Anterior cingulate cortex (tissue), 58 donors: Measurements from ENCODE around the gene NAALAD2.
"Not testable (repeated sequence)": the region's sequence is repeated elsewhere in the genome, so short reads cannot be mapped to it uniquely, and the experiment has no call there.

Experiments
- DNase-seq, 58 donors: peaks; one replicate each; lab custom pipeline; 2025; lab: John Stamatoyannopoulos, UW

NAALAD2 gene

GRCh38 chr11:90239967-90240636 lies 105.6 kb downstream of the NAALAD2 start:
- DNase-seq: not testable (repeated sequence)

- DNase-seq: no peak
These were observed 107.0 kb downstream of the NAALAD2 start for GRCh38 chr11:90241414-90241813.
